GM23248 (cell line): Measurements from ENCODE around the gene KIF26A.

Experiments used
- EZH2 ChIP-seq: fragments of 200-600 bp; sonication (generic); IDR thresholded peaks from 2 replicates; pipeline ENCODE4 v1.6.1; 2018; ENCODE audit warnings: antibody characterized with exemption, mild to moderate bottlenecking; ENCODE audit not compliant: insufficient read depth, poor library complexity, severe bottlenecking
- EZH2phosphoT487 ChIP-seq: fragments of 200-600 bp; sonication (generic); IDR thresholded peaks from 2 replicates; pipeline ENCODE4 v1.6.1; 2018; ENCODE audit warnings: antibody characterized with exemption, moderate library complexity, mild to moderate bottlenecking, low read depth; ENCODE audit not compliant: insufficient read depth

DNA sequence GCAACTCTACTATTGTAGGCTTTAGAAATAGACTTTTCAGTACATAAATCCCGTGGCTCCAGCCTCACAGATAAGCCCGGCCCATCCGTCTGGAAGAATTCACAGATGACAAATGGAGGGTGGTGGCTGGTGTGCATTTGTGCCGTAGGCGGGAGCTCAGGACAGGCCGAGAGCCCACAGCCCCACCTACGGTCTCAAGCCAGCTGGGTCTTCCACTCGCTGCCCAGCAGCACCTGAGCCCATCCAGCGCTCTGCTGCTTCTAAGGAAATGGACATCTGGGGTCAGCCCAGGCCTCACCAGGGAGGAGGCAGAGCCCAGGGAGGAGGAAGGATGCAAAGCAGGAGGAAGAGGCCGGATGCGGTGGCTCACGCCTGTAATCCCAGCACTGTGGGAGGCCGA, 72.8 kb downstream of the KIF26A start:
- TF ChIP-seq EZH2 (no peak), EZH2phosphoT487 (no peak)
